ENCODE results near the gene FAXDC2.

FAXDC2 gene

GRCh38 chr5:154770111-154770510 lies 80.3 kb downstream of the FAXDC2 start:
- Histone ChIP-seq H3K9me3 (ENCODE audit: control insufficient read depth, low read length) (no peaks in the 10 kb centered on the region), H3K4me3 (ENCODE audit: insufficient read depth, low read depth, low read length, poor library complexity, severe bottlenecking) (no peak overlapping the region), H3K4me1 (ENCODE audit: control insufficient read depth, insufficient read depth, low read length, poor library complexity, severe bottlenecking) (peaks cover 44% of the 10 kb centered on the region), H3K27ac (ENCODE audit: insufficient read depth, low read length, poor library complexity, severe bottlenecking) (no peak overlapping the region), H3K27me3 (replicated peaks; ENCODE audit: control insufficient read depth, insufficient read depth, low read length, poor library complexity, severe bottlenecking) (no peaks in the 10 kb centered on the region), H3K36me3 (ENCODE audit: control insufficient read depth, insufficient read depth, low read length) (no peaks in the 10 kb centered on the region)
- no peak for DNase-seq

Measured in effector memory CD4-positive, alpha-beta T cell (primary cell).